ENCODE data around the gene NMRAL1. TPM values are rescaled to one million over a fixed set of nuclear protein-coding genes. Genes with fewer than 3 reads are reported as not detected.

Gene NMRAL1
- total and polyA plus RNA-seq, 10 of the 15 experiments (the other 5 are each of a cell fraction or from before 2014, with no cell fraction given) = 4.8 to 102 (median 62.5) TPM

GRCh38 chr16:4416200-4417032 is 58.0 kb downstream of the NMRAL1 start, which contains the start of gene CORO7 (continued):
- 0 out of 4 replicates have a peak, but pooled peaks of 1 of the 2 experiments have one; percentile 7 for TF ChIP-seq EP300 (IDR thresholded peaks at IDR 0.05; ENCODE audit: borderline replicate concordance in 1 of 2, control insufficient read depth in 1 of 2, low read depth in 2 of 2, low read length in 2 of 2)
- no peak for TF ChIP-seq CEBPZ (IDR thresholded peaks at IDR 0.05; ENCODE audit: low read depth, low read length)
- TF ChIP-seq CHD2 (IDR thresholded peaks at IDR 0.05; ENCODE audit: borderline replicate concordance, low read depth, low read length) = peak; percentile 69
- TF ChIP-seq REST (IDR thresholded peaks at IDR 0.05; ENCODE audit: low read depth, low read length) = no peak
- peak; percentile 93 for TF ChIP-seq LARP7 (IDR thresholded peaks at IDR 0.05)
- TF ChIP-seq ASH2L (IDR thresholded peaks at IDR 0.05; ENCODE audit: borderline replicate concordance, low read depth) = no peak
- TF ChIP-seq, protein P1, sequence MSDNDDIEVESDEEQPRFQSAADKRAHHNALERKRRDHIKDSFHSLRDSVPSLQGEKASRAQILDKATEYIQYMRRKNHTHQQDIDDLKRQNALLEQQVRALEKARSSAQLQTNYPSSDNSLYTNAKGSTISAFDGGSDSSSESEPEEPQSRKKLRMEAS (IDR thresholded peaks at IDR 0.05; ENCODE audit: low read depth, low read length) = peak; percentile 98
- no peak for TF ChIP-seq FOXM1 (IDR thresholded peaks at IDR 0.05; ENCODE audit: low read depth, low read length)
- TF ChIP-seq YY1 (IDR thresholded peaks at IDR 0.05; ENCODE audit: low read depth, low read length) = peak; percentile 9; the same call in 1 of the 2 replicates
- TF ChIP-seq IKZF2 (IDR thresholded peaks at IDR 0.05) = 0 out of 4 replicates have a peak, but pooled peaks of 1 of the 2 experiments have one; percentile 16
- peak in 1 of 2 experiments; percentile 24; a peak in 1 of 3 replicates for TF ChIP-seq EGR1 (IDR thresholded peaks at IDR 0.05; ENCODE audit: borderline replicate concordance in 1 of 2, low read depth in 2 of 2, low read length in 2 of 2)
- no peak for TF ChIP-seq BMI1 (IDR thresholded peaks at IDR 0.05; ENCODE audit: borderline replicate concordance)
- TF ChIP-seq PAX5 (IDR thresholded peaks at IDR 0.05; ENCODE audit: borderline replicate concordance, low read depth, low read length) = peak; percentile 72
- no peak for TF ChIP-seq HDAC6 (IDR thresholded peaks at IDR 0.05; ENCODE audit: unreplicated experiment)
- TF ChIP-seq MEF2B (IDR thresholded peaks at IDR 0.05; ENCODE audit: partially characterized antibody, poor library complexity, severe bottlenecking) = peak; percentile 37
- TF ChIP-seq CREM (IDR thresholded peaks at IDR 0.05; ENCODE audit: low read depth) = peak; percentile 50; the same call in 1 of the 2 replicates
- TF ChIP-seq, protein P2, sequence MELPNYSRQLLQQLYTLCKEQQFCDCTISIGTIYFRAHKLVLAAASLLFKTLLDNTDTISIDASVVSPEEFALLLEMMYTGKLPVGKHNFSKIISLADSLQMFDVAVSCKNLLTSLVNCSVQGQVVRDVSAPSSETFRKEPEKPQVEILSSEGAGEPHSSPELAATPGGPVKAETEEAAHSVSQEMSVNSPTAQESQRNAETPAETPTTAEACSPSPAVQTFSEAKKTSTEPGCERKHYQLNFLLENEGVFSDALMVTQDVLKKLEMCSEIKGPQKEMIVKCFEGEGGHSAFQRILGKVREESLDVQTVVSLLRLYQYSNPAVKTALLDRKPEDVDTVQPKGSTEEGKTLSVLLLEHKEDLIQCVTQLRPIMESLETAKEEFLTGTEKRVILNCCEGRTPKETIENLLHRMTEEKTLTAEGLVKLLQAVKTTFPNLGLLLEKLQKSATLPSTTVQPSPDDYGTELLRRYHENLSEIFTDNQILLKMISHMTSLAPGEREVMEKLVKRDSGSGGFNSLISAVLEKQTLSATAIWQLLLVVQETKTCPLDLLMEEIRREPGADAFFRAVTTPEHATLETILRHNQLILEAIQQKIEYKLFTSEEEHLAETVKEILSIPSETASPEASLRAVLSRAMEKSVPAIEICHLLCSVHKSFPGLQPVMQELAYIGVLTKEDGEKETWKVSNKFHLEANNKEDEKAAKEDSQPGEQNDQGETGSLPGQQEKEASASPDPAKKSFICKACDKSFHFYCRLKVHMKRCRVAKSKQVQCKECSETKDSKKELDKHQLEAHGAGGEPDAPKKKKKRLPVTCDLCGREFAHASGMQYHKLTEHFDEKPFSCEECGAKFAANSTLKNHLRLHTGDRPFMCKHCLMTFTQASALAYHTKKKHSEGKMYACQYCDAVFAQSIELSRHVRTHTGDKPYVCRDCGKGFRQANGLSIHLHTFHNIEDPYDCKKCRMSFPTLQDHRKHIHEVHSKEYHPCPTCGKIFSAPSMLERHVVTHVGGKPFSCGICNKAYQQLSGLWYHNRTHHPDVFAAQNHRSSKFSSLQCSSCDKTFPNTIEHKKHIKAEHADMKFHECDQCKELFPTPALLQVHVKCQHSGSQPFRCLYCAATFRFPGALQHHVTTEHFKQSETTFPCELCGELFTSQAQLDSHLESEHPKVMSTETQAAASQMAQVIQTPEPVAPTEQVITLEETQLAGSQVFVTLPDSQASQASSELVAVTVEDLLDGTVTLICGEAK (IDR thresholded peaks at IDR 0.05; ENCODE audit: borderline replicate concordance) = no peak

Measured in GM12878 (cell line).